GM18867 (cell line): ENCODE data around the gene EMX2.
"Not testable (repeated sequence)": the region's sequence is repeated elsewhere in the genome, so short reads cannot be mapped to it uniquely, and the experiment has no call there.

ENCODE experiments used
- ATAC-seq: cut with Tn5 transposase; IDR thresholded peaks from one replicate; pipeline ENCODE4 v1.9.1; 2021; ENCODE audit warnings: mild to moderate bottlenecking, moderate library complexity; ENCODE audit not compliant: unreplicated experiment

EMX2 gene

GRCh38 chr10:117555017-117555416, 12.5 kb downstream of the EMX2 start:
- ATAC-seq, result no peak

- ATAC-seq, result no peak
Observed at GRCh38 chr10:117555863-117556262, 13.3 kb downstream of the EMX2 start.

DNA sequence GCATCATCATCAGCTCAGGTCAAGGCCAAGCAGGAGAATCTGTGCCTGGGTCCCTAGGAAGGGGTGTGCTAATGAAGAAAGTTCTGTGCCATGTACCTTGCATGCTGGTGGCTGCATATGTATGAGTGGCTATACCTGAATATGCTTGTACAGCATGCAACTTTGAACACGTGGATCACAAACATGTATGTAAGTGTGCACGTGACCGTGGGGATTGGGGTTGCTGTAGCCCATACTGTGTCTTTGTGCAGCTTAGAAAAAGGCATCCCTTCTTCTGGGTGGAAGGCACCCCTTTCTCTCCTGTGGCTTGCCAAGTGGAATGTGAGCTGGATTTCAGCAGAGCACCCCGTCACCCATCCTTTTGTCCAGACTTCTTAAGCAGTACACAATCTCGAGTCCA, 13.8 kb downstream of the EMX2 start:
- ATAC-seq, result no peak

DNA sequence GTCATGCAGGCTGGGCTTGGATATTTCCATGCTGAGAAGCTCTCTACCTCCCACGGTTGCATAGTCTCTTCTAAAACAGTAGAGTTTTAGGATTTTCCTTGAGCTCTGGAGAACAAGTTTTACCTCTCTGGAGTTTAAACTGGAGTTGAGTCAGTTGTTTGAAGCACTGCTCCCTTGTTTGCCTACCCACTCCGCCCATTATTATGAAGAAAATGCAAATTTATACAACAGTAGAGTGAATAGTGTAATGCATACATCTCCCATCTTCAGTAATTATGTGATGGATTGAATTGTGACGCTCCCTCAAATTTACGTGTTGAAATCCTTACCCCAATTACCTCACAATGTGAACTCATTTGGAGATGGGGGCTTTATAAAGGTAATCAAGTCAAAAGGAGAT, 17.2 kb downstream of the EMX2 start:
- ATAC-seq, result no peak

DNA sequence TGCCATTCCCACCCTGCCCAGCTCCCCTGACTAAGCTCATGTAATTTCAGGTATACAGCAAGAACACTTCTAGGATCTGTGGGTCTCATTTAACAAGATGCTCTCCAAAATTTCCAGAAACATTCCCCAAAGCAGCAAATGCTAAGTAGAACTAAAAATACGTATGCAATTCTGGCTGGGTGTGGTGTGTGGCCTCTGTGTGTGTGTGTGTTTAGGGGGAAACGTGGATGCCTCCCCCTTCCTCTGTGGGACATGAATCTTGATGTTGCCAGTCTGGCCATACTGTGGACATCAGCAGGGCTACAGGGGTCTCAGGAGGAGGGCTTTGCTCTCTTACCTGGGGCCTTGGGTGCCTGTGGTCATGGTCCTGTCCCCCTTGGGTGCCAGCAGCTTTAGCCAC, 18.4 kb downstream of the EMX2 start:
- ATAC-seq, result no peak

DNA sequence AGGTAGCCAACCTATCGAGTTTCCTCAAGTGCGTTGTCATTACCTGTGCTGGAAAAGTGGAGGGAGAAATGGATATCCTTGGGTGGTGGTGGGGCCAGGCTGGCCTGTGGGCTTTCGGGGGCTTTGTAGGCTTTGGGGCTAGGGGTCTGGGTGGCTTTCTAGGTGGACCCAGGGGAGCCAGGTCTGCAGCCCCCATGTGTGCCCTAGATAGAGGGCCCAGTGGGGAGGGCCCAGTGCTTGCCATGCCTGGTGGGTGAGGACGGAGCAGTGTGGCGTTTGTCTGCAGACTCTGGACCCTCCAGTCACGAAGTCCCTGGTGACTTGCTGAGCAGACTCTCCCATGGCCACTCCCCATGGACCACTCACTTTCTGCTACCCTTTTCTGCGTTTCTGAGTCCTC, 19.7 kb downstream of the EMX2 start:
- ATAC-seq, result no peak

- ATAC-seq, result no peak
Observed at GRCh38 chr10:117562896-117563737, 20.6 kb downstream of the EMX2 start.

DNA sequence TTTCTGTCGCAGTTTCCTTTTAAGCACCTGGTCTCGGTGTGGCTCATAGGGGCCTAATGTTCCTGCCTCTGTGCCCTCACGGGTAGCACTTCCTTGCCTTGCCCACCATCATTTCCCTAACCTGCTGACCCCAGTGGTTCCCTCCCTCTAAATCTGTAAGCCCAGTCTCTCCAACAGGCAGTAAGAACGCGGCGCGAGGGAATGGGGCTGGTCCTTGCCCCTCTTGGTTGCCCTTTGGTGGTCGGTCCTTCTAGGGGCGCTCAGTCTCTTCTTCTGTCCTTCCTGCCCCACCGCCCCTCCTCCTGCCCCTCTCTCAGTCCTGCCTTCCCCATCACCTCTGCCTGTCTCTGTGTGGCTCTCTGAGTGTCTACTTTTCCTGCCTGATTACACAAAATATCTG, 21.2 kb downstream of the EMX2 start:
- ATAC-seq, result no peak

- no peak for ATAC-seq
Observed at GRCh38 chr10:117565068-117565467, 22.5 kb downstream of the EMX2 start.

DNA sequence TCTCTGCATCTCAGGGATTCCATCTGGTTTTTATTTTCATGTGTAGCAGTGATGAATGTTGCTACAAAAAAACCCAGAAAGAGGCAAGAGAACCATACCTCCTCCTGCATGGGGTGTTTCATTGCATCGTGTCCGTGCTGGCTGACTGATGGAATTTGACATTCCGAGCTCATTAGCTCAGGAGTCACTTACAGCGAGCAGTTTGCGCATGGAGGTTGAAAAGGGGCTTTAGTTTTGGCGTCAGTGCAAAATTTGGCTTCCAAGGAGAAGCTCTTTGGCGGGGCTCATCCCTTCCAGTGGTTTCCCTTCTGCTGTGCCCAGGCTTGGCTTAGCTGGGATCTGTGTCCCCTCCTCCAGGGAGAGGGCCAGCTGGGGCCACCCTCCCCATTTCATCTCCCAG, 25.8 kb downstream of the EMX2 start:
- ATAC-seq, result no peak

DNA sequence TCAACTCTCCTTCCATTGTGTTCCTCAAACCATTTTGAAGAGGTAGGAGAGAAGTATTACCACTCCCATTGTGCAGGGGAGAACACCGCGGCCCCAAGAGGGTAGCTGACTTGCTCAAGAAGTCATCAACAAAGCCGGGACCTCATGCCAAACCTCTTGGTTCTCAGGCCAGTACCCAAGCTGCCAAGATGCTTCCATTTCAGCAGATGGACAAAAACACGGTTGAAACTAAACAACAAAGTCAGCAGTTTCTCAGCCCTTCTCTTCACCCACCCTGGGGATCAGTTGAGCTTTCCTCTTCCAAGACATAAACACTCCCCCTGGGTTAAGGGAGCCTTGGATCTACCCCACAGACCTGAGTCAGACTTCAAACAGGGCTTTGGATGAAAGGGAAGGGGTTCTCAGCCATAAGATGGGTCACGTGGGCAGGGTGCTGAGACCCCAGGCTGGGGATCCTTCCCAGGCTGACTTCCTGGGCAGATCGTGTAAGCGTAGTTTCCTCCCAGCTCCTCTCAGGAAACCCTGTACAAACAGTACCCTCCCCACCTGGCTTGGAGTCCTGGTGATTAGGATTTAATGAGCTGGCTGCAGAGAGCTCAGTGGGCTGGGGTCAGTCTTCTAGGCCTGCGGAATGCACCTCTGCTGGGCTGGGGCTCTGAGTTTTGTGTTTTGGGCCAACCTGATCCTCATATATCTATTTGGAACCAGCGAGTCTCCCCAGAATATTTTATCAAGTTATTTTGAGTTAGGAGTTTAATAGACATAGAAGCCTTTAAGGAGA, 27.3 kb downstream of the EMX2 start:
- no peak for ATAC-seq

DNA sequence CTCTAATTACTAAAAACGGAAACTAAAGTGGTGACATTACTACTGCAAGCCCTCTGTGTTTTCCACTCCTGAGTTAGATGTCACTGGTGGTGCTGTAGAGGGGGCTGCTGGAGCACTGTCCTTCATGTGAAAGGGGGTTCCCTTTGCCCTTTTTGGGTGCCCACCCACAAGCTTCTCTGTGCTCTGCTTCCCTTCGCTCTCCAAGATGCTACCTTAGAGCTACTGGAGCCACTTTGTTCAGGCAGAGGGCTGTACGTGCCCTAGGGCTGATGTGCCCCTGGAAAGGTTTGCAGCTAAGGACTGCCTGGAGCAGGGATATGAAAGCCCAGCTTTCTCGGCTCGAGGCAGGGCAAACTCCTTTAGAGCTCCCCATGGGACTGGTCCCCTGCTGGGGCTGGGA, 28.3 kb downstream of the EMX2 start:
- no peak for ATAC-seq

DNA sequence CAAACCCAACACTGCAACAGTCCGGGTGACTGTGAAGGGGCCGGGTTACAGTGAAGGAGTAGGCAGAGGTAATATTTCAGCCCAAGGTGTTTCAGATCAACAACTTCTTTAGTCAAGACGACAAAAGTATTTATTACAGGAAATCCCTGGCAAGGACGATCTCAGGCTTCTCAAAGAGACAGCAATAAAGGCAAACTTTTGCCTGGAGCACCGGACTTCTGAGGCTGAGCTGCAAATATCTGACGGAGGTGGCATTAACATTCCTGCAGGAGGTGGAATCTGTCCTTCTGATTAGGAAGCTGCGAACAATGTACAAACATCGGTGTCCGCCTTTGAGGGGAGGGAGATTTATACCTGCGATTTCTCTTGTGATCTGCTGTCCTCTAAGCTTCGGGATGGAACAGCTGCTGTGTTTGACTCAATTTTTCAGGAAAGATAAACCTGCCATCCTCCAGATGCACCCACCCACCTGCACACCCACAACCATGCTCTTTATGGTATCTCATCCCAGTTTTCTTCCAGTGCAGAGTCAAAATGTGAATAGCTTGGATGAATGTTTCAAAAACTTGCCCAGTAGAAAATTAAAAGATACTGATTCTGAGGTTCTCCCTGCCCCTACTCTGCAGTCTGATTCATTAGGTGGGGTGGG, 32.1 kb downstream of the EMX2 start:
- ATAC-seq, result no peak

GRCh38 chr10:117578490-117578889, 35.9 kb downstream of the EMX2 start:
- no peak for ATAC-seq

- ATAC-seq, result no peak
Observed at GRCh38 chr10:117578999-117579590, 36.5 kb downstream of the EMX2 start.

DNA sequence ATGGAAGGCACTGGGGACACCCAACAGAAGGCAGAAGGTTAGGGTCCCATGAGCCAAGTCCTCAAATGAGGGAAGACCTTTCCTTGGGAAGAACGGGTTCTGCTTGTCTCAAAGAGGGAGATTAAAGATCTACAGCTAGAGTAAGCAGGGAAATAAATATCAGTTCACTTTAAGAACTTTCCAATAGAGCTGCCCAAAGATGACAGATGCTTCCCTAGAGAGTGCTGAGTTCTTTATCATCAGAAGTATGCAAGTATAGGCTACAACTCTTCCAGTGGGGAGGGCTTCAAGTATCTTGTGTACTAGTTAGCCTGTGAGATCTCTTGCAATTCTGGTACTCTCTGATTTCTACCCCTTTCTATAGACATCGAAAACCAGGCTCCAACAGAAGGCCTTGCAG, 39.4 kb downstream of the EMX2 start:
- no peak for ATAC-seq

- not testable (repeated sequence) for ATAC-seq
Observed at GRCh38 chr10:117584831-117585230, 42.3 kb downstream of the EMX2 start.

DNA sequence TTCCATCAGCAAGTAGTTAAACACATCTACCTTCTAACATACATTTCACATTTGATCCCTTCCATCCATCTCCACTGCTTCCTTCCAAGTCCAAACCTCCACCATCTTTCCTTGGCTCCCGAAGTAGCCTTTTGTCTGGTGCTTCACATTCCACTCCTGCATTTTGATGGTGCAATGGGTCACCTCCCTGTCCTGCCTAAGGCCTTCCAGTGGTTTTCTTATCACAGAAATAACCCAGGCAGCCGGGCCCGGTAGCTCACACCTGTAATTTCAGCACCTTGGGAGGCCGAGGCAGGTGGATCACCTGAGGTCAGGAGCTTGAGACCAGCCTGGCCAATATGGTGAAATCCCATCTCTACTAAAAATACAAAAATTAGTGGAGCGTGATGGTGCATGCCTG, 44.5 kb downstream of the EMX2 start:
- no peak for ATAC-seq

GRCh38 chr10:117590101-117590875, 47.7 kb downstream of the EMX2 start:
- ATAC-seq, result no peak

- ATAC-seq, result no peak
Observed at GRCh38 chr10:117591043-117591442, 48.5 kb downstream of the EMX2 start.

- no peak for ATAC-seq
Observed at GRCh38 chr10:117594722-117595121, 52.2 kb downstream of the EMX2 start.
